NCI-H446 treated with DMSO at 0.1 percent for 48 hours (cell line): ENCODE results near the gene CRYBA1.
"Not testable (repeated sequence)": the region's sequence is repeated elsewhere in the genome, so short reads cannot be mapped to it uniquely, and the experiment has no call there.

ENCODE experiments used
- DNase-seq: peaks from one replicate; lab custom pipeline; 2025; lab: John Stamatoyannopoulos, UW

The CRYBA1 gene

GRCh38 chr17:29238133-29238850, 8.4 kb upstream of the CRYBA1 start:
- DNase-seq = no peak

- no peak for DNase-seq
Observed at GRCh38 chr17:29240477-29240876, 6.2 kb upstream of the CRYBA1 start.

GRCh38 chr17:29240968-29241963, 5.4 kb upstream of the CRYBA1 start:
- DNase-seq = no peak

GRCh38 chr17:29242051-29242450, 4.6 kb upstream of the CRYBA1 start:
- DNase-seq = no peak

- no peak for DNase-seq
Observed at GRCh38 chr17:29242790-29243189, 3.9 kb upstream of the CRYBA1 start.

- no peak for DNase-seq
Observed at GRCh38 chr17:29243792-29244191, 2.9 kb upstream of the CRYBA1 start.

- DNase-seq = no peak
Observed at GRCh38 chr17:29245401-29245800, 1.3 kb upstream of the CRYBA1 start.

GRCh38 chr17:29247219-29247618, 560 bp downstream of the CRYBA1 start:
- DNase-seq = no peak

GRCh38 chr17:29248845-29249244, 2.2 kb downstream of the CRYBA1 start:
- no peak for DNase-seq

- no peak for DNase-seq
Observed at GRCh38 chr17:29250666-29251065, 4.0 kb downstream of the CRYBA1 start.

GRCh38 chr17:29251184-29251583, 4.5 kb downstream of the CRYBA1 start:
- DNase-seq = no peak

- DNase-seq = no peak
Observed at GRCh38 chr17:29252101-29252791, 5.6 kb downstream of the CRYBA1 start.

- no peak for DNase-seq
Observed at GRCh38 chr17:29253037-29253436, 6.4 kb downstream of the CRYBA1 start.

GRCh38 chr17:29255926-29256522, 9.4 kb downstream of the CRYBA1 start:
- DNase-seq = no peak

GRCh38 chr17:29256735-29257466, 10.2 kb downstream of the CRYBA1 start:
- no peak for DNase-seq

GRCh38 chr17:29257756-29258155, 11.1 kb downstream of the CRYBA1 start:
- no peak for DNase-seq

- no peak for DNase-seq
Observed at GRCh38 chr17:29263916-29264315, 17.3 kb downstream of the CRYBA1 start.

- not testable (repeated sequence) for DNase-seq
Observed at GRCh38 chr17:29271980-29272379, 25.3 kb downstream of the CRYBA1 start.

- no peak for DNase-seq
Observed at GRCh38 chr17:29273924-29274323, 27.3 kb downstream of the CRYBA1 start.

GRCh38 chr17:29278692-29279091, 32.0 kb downstream of the CRYBA1 start:
- no peak for DNase-seq

GRCh38 chr17:29279397-29280070, 32.9 kb downstream of the CRYBA1 start:
- no peak for DNase-seq
